Measurements from ENCODE around the gene CCDC39. TPM values are rescaled to one million over a fixed set of nuclear protein-coding genes. Genes with fewer than 3 reads are reported as not detected.

CCDC39 gene
- total RNA-seq, 6 experiments from 2014 or later = not detected

- TF ChIP-seq CTCF (IDR thresholded peaks at IDR 0.05) = peak; percentile 70
- no peaks in the 10 kb centered on the region; the same call in 1 of the 2 replicates for H3K27me3 Mint-ChIP-seq (ENCODE audit: insufficient read depth)
- DNase-seq = no peak
- H3K36me3 Mint-ChIP-seq (ENCODE audit: low read depth) = no peaks in the 10 kb centered on the region
- H3K4me1 Mint-ChIP-seq (ENCODE audit: low read depth) = no peaks in the 10 kb centered on the region
- no peaks in the 10 kb centered on the region for H3K9me3 Mint-ChIP-seq
- H3K27ac Mint-ChIP-seq = no peak overlapping the region
- no peak overlapping the region for H3K4me3 Mint-ChIP-seq
These were observed 33.0 kb downstream of the CCDC39 start for GRCh38 chr3:180646187-180646790.

GRCh38 chr3:180640987-180641386, 38.3 kb downstream of the CCDC39 start:
- no peak for DNase-seq
- TF ChIP-seq CTCF (IDR thresholded peaks at IDR 0.05) = no peak
- H3K4me1 Mint-ChIP-seq (ENCODE audit: low read depth) = no peaks in the 10 kb centered on the region
- no peak overlapping the region for H3K27ac Mint-ChIP-seq
- no peaks in the 10 kb centered on the region for H3K9me3 Mint-ChIP-seq
- no peaks in the 10 kb centered on the region for H3K36me3 Mint-ChIP-seq (ENCODE audit: low read depth)
- no peaks in the 10 kb centered on the region; the same call in 1 of the 2 replicates for H3K27me3 Mint-ChIP-seq (ENCODE audit: insufficient read depth)
- no peak overlapping the region for H3K4me3 Mint-ChIP-seq

- no peaks in the 10 kb centered on the region for H3K36me3 Mint-ChIP-seq (ENCODE audit: low read depth)
- H3K27me3 Mint-ChIP-seq (ENCODE audit: insufficient read depth) = peaks cover 9% of the 10 kb centered on the region
- H3K4me1 Mint-ChIP-seq (ENCODE audit: low read depth) = peaks cover 7% of the 10 kb centered on the region
- H3K9me3 Mint-ChIP-seq = no peaks in the 10 kb centered on the region
- TF ChIP-seq CTCF (IDR thresholded peaks at IDR 0.05) = no peak
- no peak overlapping the region for H3K4me3 Mint-ChIP-seq
- DNase-seq = no peak
- H3K27ac Mint-ChIP-seq = no peak overlapping the region
These were observed 45.6 kb downstream of the CCDC39 start for GRCh38 chr3:180633722-180634121.

GRCh38 chr3:180631317-180631716, 48.0 kb downstream of the CCDC39 start:
- DNase-seq = no peak
- Mint-ChIP-seq H3K4me3 (no peak overlapping the region), H3K27me3 (ENCODE audit: insufficient read depth) (peaks cover 9% of the 10 kb centered on the region; the same call in 1 of the 2 replicates), H3K36me3 (ENCODE audit: low read depth) (no peaks in the 10 kb centered on the region), H3K27ac (no peak overlapping the region), H3K9me3 (no peaks in the 10 kb centered on the region), H3K4me1 (ENCODE audit: low read depth) (peaks cover 7% of the 10 kb centered on the region)
- peak; percentile 51 for TF ChIP-seq CTCF (IDR thresholded peaks at IDR 0.05)

- H3K4me1 Mint-ChIP-seq (ENCODE audit: low read depth) = peaks cover 7% of the 10 kb centered on the region
- H3K27ac Mint-ChIP-seq = no peak overlapping the region
- DNase-seq = no peak
- H3K4me3 Mint-ChIP-seq = no peak overlapping the region
- H3K27me3 Mint-ChIP-seq (ENCODE audit: insufficient read depth) = peaks cover 7% of the 10 kb centered on the region; the same call in 1 of the 2 replicates
- no peak for TF ChIP-seq CTCF (IDR thresholded peaks at IDR 0.05)
- peaks cover 3% of the 10 kb centered on the region; the same call in 1 of the 2 replicates for H3K36me3 Mint-ChIP-seq (ENCODE audit: low read depth)
- H3K9me3 Mint-ChIP-seq = no peaks in the 10 kb centered on the region
These were observed 48.9 kb downstream of the CCDC39 start for GRCh38 chr3:180630371-180630770.

Data from HFFc6 (cell line).